HEK293 (cell line): ENCODE results near the gene RPGRIP1L.

ENCODE experiments used
- EGR2 ChIP-seq: fragments of 450-650 bp; formaldehyde crosslinking; IDR thresholded peaks from 2 replicates; pipeline ENCODE4 v1.5.1; 2016; ENCODE audit warnings: low read depth, missing biosample characterization, missing genetic modification characterization
- GLI2 ChIP-seq: fragments of 450-650 bp; formaldehyde crosslinking; IDR thresholded peaks from 2 replicates; pipeline ENCODE4; 2017; ENCODE audit warnings: missing biosample characterization, missing genetic modification characterization, low read depth, borderline replicate concordance
- KLF7 ChIP-seq: fragments of 450-650 bp; formaldehyde crosslinking; IDR thresholded peaks from 2 replicates; pipeline ENCODE4 v1.5.1; 2016; ENCODE audit warnings: missing biosample characterization, missing genetic modification characterization, borderline replicate concordance
- YY2 ChIP-seq: fragments of 450-650 bp; formaldehyde crosslinking; IDR thresholded peaks from 2 replicates; pipeline ENCODE4 v1.5.1; 2016; ENCODE audit warnings: missing biosample characterization, missing genetic modification characterization
- ZBTB17 ChIP-seq: fragments of 450-650 bp; formaldehyde crosslinking; IDR thresholded peaks from 2 replicates; pipeline ENCODE4 v1.5.1; 2016; ENCODE audit warnings: missing biosample characterization, missing genetic modification characterization
- ZBTB21 ChIP-seq: fragments of 450-650 bp; formaldehyde crosslinking; IDR thresholded peaks from 2 replicates; pipeline ENCODE4 v1.5.1; 2017; ENCODE audit warnings: missing biosample characterization, missing genetic modification characterization
- ZIC2 ChIP-seq: fragments of 450-650 bp; formaldehyde crosslinking; IDR thresholded peaks from 2 replicates; pipeline ENCODE4 v1.5.1; 2016; ENCODE audit warnings: missing biosample characterization, missing genetic modification characterization
- ZNF10 ChIP-seq: fragments of 450-650 bp; formaldehyde crosslinking; IDR thresholded peaks from 2 replicates; pipeline ENCODE4 v1.5.1; 2017; ENCODE audit warnings: missing biosample characterization, missing genetic modification characterization
- ZNF140 ChIP-seq: fragments of 450-650 bp; formaldehyde crosslinking; IDR thresholded peaks from 2 replicates; pipeline ENCODE4 v1.5.1; 2016; ENCODE audit warnings: missing biosample characterization, missing genetic modification characterization
- ZNF169 ChIP-seq: fragments of 450-650 bp; formaldehyde crosslinking; IDR thresholded peaks from 2 replicates; pipeline ENCODE4 v1.5.1; 2016; ENCODE audit warnings: missing biosample characterization, missing genetic modification characterization
- ZNF184 ChIP-seq: fragments of 450-650 bp; IDR thresholded peaks from 2 replicates; pipeline ENCODE4 v1.5.1; 2018; ENCODE audit warnings: missing biosample characterization, mild to moderate bottlenecking, missing genetic modification characterization
- ZNF211 ChIP-seq: fragments of 450-650 bp; formaldehyde crosslinking; IDR thresholded peaks from 2 replicates; pipeline ENCODE4 v1.5.1; 2016; ENCODE audit warnings: low read depth, missing biosample characterization, missing genetic modification characterization
- ZNF223 ChIP-seq: fragments of 450-650 bp; formaldehyde crosslinking; IDR thresholded peaks from 2 replicates; pipeline ENCODE4 v1.5.1; 2016; ENCODE audit warnings: missing biosample characterization, missing genetic modification characterization
- ZNF23 ChIP-seq: fragments of 450-650 bp; formaldehyde crosslinking; IDR thresholded peaks from 2 replicates; pipeline ENCODE4 v1.5.1; 2016; ENCODE audit warnings: missing biosample characterization, missing genetic modification characterization, borderline replicate concordance
- ZNF24 ChIP-seq: fragments of 450-650 bp; formaldehyde crosslinking; IDR thresholded peaks from 2 replicates; pipeline ENCODE4 v1.5.1; 2016; ENCODE audit warnings: missing biosample characterization, missing genetic modification characterization
- ZNF416 ChIP-seq: fragments of 450-650 bp; formaldehyde crosslinking; IDR thresholded peaks from 2 replicates; pipeline ENCODE4 v1.5.1; 2016; ENCODE audit warnings: missing biosample characterization, missing genetic modification characterization
- ZNF473 ChIP-seq: fragments of 450-650 bp; formaldehyde crosslinking; IDR thresholded peaks from 2 replicates; pipeline ENCODE4 v1.5.1; 2017; ENCODE audit warnings: missing biosample characterization, missing genetic modification characterization
- ZNF521 ChIP-seq: fragments of 450-650 bp; formaldehyde crosslinking; IDR thresholded peaks from 2 replicates; pipeline ENCODE4 v1.5.1; 2017; ENCODE audit warnings: missing biosample characterization, mild to moderate bottlenecking, missing genetic modification characterization
- ZNF555 ChIP-seq: fragments of 450-650 bp; formaldehyde crosslinking; conservative IDR thresholded peaks from 2 replicates; pipeline ENCODE4 v1.5.1; 2017; ENCODE audit warnings: missing biosample characterization, mild to moderate bottlenecking, missing genetic modification characterization, inconsistent platforms
- ZNF596 ChIP-seq: fragments of 450-650 bp; IDR thresholded peaks from 2 replicates; pipeline ENCODE4 v1.5.0; 2018; ENCODE audit warnings: missing biosample characterization, mild to moderate bottlenecking, missing genetic modification characterization, moderate library complexity
- ZNF654 ChIP-seq: fragments of 450-650 bp; formaldehyde crosslinking; IDR thresholded peaks from 2 replicates; pipeline ENCODE4 v1.5.1; 2016; ENCODE audit warnings: low read depth, missing biosample characterization, missing genetic modification characterization
- ZNF76 ChIP-seq: fragments of 450-650 bp; formaldehyde crosslinking; IDR thresholded peaks from 2 replicates; pipeline ENCODE4; 2016; ENCODE audit warnings: low read depth, missing biosample characterization, missing genetic modification characterization, borderline replicate concordance
- TF ChIP-seq, protein P1 (sequence below): fragments of 450-650 bp; formaldehyde crosslinking; IDR thresholded peaks from 2 replicates; pipeline ENCODE4 v1.5.1; 2016; ENCODE audit warnings: missing biosample characterization, missing genetic modification characterization
- TF ChIP-seq, protein P2 (sequence below): fragments of 450-650 bp; formaldehyde crosslinking; IDR thresholded peaks from 2 replicates; pipeline ENCODE4 v1.5.1; 2016; ENCODE audit warnings: missing biosample characterization, missing genetic modification characterization, borderline replicate concordance
- TF ChIP-seq, protein P3 (sequence below): fragments of 450-650 bp; formaldehyde crosslinking; IDR thresholded peaks from 2 replicates; pipeline ENCODE4 v1.5.1; 2016; ENCODE audit warnings: missing biosample characterization, missing genetic modification characterization
- TF ChIP-seq, protein P4 (sequence below): fragments of 450-650 bp; formaldehyde crosslinking; IDR thresholded peaks from 2 replicates; pipeline ENCODE4 v1.5.1; 2016; ENCODE audit warnings: missing biosample characterization, missing genetic modification characterization
- TF ChIP-seq, protein P5 (sequence below): fragments of 450-650 bp; formaldehyde crosslinking; IDR thresholded peaks from 2 replicates; pipeline ENCODE4 v1.5.1; 2016; ENCODE audit warnings: missing biosample characterization, missing genetic modification characterization
- TF ChIP-seq, protein P6 (sequence below): fragments of 450-650 bp; formaldehyde crosslinking; IDR thresholded peaks from 2 replicates; pipeline ENCODE4 v1.5.1; 2016; ENCODE audit warnings: missing biosample characterization, missing genetic modification characterization

Gene RPGRIP1L

DNA sequence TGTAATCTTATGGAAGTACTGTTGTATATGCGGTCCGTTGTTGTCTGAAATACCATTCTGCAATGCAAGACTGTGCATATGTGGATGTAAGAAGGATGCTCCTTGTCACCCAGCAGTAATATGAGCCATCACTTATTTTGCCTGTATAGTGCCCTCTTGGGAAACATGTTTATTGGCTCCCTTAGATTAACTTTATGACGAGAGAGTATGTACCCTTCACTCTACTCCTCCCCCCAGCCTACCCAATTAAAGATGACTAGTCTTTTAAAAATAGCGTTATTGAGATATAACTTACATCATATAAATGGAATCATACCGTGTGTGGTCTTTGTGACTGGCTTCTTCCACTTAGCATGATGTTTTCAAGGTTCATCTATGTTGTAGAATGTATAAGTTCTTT is 33.9 kb upstream of the RPGRIP1L start (continued):
- no peak for TF ChIP-seq EGR2 (tag by site-specific recombination)
- TF ChIP-seq ZNF140 (tag by site-specific recombination) = no peak
- TF ChIP-seq ZNF223 (tag by site-specific recombination) = no peak
- no peak for TF ChIP-seq ZIC2 (tag by site-specific recombination)
- no peak for TF ChIP-seq ZNF169 (tag by site-specific recombination)
- TF ChIP-seq, protein P1, sequence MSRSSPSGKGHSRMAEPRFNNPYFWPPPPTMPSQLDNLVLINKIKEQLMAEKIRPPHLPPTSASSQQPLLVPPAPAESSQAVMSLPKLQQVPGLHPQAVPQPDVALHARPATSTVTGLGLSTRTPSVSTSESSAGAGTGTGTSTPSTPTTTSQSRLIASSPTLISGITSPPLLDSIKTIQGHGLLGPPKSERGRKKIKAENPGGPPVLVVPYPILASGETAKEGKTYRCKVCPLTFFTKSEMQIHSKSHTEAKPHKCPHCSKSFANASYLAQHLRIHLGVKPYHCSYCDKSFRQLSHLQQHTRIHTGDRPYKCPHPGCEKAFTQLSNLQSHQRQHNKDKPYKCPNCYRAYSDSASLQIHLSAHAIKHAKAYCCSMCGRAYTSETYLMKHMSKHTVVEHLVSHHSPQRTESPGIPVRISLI = no peak
- TF ChIP-seq, protein P2, sequence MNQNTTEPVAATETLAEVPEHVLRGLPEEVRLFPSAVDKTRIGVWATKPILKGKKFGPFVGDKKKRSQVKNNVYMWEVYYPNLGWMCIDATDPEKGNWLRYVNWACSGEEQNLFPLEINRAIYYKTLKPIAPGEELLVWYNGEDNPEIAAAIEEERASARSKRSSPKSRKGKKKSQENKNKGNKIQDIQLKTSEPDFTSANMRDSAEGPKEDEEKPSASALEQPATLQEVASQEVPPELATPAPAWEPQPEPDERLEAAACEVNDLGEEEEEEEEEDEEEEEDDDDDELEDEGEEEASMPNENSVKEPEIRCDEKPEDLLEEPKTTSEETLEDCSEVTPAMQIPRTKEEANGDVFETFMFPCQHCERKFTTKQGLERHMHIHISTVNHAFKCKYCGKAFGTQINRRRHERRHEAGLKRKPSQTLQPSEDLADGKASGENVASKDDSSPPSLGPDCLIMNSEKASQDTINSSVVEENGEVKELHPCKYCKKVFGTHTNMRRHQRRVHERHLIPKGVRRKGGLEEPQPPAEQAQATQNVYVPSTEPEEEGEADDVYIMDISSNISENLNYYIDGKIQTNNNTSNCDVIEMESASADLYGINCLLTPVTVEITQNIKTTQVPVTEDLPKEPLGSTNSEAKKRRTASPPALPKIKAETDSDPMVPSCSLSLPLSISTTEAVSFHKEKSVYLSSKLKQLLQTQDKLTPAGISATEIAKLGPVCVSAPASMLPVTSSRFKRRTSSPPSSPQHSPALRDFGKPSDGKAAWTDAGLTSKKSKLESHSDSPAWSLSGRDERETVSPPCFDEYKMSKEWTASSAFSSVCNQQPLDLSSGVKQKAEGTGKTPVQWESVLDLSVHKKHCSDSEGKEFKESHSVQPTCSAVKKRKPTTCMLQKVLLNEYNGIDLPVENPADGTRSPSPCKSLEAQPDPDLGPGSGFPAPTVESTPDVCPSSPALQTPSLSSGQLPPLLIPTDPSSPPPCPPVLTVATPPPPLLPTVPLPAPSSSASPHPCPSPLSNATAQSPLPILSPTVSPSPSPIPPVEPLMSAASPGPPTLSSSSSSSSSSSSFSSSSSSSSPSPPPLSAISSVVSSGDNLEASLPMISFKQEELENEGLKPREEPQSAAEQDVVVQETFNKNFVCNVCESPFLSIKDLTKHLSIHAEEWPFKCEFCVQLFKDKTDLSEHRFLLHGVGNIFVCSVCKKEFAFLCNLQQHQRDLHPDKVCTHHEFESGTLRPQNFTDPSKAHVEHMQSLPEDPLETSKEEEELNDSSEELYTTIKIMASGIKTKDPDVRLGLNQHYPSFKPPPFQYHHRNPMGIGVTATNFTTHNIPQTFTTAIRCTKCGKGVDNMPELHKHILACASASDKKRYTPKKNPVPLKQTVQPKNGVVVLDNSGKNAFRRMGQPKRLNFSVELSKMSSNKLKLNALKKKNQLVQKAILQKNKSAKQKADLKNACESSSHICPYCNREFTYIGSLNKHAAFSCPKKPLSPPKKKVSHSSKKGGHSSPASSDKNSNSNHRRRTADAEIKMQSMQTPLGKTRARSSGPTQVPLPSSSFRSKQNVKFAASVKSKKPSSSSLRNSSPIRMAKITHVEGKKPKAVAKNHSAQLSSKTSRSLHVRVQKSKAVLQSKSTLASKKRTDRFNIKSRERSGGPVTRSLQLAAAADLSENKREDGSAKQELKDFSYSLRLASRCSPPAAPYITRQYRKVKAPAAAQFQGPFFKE = no peak
- no peak for TF ChIP-seq YY2
- no peak for TF ChIP-seq ZNF23 (tag by site-specific recombination)
- peak; percentile 48; the same call in 1 of the 2 replicates for TF ChIP-seq ZNF24
- no peak for TF ChIP-seq ZNF76
- no peak for TF ChIP-seq ZNF521
- TF ChIP-seq, protein P3, sequence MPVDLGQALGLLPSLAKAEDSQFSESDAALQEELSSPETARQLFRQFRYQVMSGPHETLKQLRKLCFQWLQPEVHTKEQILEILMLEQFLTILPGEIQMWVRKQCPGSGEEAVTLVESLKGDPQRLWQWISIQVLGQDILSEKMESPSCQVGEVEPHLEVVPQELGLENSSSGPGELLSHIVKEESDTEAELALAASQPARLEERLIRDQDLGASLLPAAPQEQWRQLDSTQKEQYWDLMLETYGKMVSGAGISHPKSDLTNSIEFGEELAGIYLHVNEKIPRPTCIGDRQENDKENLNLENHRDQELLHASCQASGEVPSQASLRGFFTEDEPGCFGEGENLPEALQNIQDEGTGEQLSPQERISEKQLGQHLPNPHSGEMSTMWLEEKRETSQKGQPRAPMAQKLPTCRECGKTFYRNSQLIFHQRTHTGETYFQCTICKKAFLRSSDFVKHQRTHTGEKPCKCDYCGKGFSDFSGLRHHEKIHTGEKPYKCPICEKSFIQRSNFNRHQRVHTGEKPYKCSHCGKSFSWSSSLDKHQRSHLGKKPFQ (tag by site-specific recombination) = peak; percentile 60; the same call in 1 of the 2 replicates
- TF ChIP-seq, protein P4, sequence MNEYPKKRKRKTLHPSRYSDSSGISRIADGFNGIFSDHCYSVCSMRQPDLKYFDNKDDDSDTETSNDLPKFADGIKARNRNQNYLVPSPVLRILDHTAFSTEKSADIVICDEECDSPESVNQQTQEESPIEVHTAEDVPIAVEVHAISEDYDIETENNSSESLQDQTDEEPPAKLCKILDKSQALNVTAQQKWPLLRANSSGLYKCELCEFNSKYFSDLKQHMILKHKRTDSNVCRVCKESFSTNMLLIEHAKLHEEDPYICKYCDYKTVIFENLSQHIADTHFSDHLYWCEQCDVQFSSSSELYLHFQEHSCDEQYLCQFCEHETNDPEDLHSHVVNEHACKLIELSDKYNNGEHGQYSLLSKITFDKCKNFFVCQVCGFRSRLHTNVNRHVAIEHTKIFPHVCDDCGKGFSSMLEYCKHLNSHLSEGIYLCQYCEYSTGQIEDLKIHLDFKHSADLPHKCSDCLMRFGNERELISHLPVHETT = peak; percentile 68; the same call in 1 of the 2 replicates
- no peak for TF ChIP-seq ZNF211 (tag by site-specific recombination)
- no peak for TF ChIP-seq KLF7
- TF ChIP-seq, protein P5, sequence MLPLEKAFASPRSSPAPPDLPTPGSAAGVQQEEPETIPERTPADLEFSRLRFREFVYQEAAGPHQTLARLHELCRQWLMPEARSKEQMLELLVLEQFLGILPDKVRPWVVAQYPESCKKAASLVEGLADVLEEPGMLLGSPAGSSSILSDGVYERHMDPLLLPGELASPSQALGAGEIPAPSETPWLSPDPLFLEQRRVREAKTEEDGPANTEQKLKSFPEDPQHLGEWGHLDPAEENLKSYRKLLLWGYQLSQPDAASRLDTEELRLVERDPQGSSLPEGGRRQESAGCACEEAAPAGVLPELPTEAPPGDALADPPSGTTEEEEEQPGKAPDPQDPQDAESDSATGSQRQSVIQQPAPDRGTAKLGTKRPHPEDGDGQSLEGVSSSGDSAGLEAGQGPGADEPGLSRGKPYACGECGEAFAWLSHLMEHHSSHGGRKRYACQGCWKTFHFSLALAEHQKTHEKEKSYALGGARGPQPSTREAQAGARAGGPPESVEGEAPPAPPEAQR = no peak
- TF ChIP-seq ZNF555 = no peak
- no peak for TF ChIP-seq ZNF184
- 0 out of 2 replicates have a peak, but pooled peaks have one; percentile 9 for TF ChIP-seq ZNF654 (tag by site-specific recombination)
- no peak for TF ChIP-seq ZNF416 (tag by site-specific recombination)
- peak; percentile 60; the same call in 1 of the 2 replicates for TF ChIP-seq GLI2
- no peak; the same call in 1 of the 2 replicates for TF ChIP-seq ZNF10 (tag by site-specific recombination)
- TF ChIP-seq, protein P6, sequence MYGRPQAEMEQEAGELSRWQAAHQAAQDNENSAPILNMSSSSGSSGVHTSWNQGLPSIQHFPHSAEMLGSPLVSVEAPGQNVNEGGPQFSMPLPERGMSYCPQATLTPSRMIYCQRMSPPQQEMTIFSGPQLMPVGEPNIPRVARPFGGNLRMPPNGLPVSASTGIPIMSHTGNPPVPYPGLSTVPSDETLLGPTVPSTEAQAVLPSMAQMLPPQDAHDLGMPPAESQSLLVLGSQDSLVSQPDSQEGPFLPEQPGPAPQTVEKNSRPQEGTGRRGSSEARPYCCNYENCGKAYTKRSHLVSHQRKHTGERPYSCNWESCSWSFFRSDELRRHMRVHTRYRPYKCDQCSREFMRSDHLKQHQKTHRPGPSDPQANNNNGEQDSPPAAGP (tag by site-specific recombination) = no peak
- TF ChIP-seq ZBTB17 (tag by site-specific recombination) = peak; percentile 38; the same call in 1 of the 2 replicates
- TF ChIP-seq ZNF596 = no peak
- TF ChIP-seq ZNF473 (tag by site-specific recombination) = no peak
- peak; percentile 59; the same call in 1 of the 2 replicates for TF ChIP-seq ZBTB21 (tag by site-specific recombination)
